IPS-20b (cell line): ENCODE measurements around the gene PLEKHM2.

ENCODE experiments used
- H3K27ac ChIP-seq: one replicate; pipeline ENCODE4 v1.5.1; 2013; ENCODE audit warnings: low read length
- H3K27me3 ChIP-seq: 2 replicates; pipeline ENCODE4 v1.6.1; 2013; ENCODE audit warnings: mild to moderate bottlenecking, low read length, inconsistent platforms; ENCODE audit not compliant: insufficient read depth
- H3K36me3 ChIP-seq: 2 replicates; pipeline ENCODE4 v1.6.1; 2013; ENCODE audit warnings: low read depth, mild to moderate bottlenecking, inconsistent platforms, low read length, moderate library complexity; ENCODE audit not compliant: insufficient read depth
- H3K4me1 ChIP-seq: 2 replicates; pipeline ENCODE4 v1.6.1; 2013; ENCODE audit warnings: mild to moderate bottlenecking, control low read depth, inconsistent platforms, low read length, moderate library complexity; ENCODE audit not compliant: insufficient read depth
- H3K4me3 ChIP-seq: 2 replicates; pipeline ENCODE4 v1.5.1; 2013; ENCODE audit warnings: mild to moderate bottlenecking, low read length, inconsistent platforms
- H3K9ac ChIP-seq: 2 replicates; pipeline ENCODE4 v1.6.1; 2013; ENCODE audit warnings: low read depth, mild to moderate bottlenecking, inconsistent platforms, low read length, moderate library complexity
- H3K9me3 ChIP-seq: 2 replicates; pipeline ENCODE4 v1.6.1; 2013; ENCODE audit warnings: mild to moderate bottlenecking, low read depth, low read length, inconsistent platforms; ENCODE audit not compliant: insufficient read depth

Gene PLEKHM2

GRCh38 chr1:15737324-15738319 lies 53.5 kb downstream of the PLEKHM2 start:
- H3K27ac ChIP-seq: no peak overlapping the region
- H3K36me3 ChIP-seq: peaks cover 19% of the 10 kb centered on the region
- no peaks in the 10 kb centered on the region for H3K27me3 ChIP-seq
- H3K4me1 ChIP-seq: no peaks in the 10 kb centered on the region
- H3K9me3 ChIP-seq: no peaks in the 10 kb centered on the region
- no peak overlapping the region for H3K9ac ChIP-seq
- H3K4me3 ChIP-seq: no peak overlapping the region

GRCh38 chr1:15738416-15739113 lies 54.4 kb downstream of the PLEKHM2 start:
- Histone ChIP-seq H3K4me3 (no peak overlapping the region), H3K27ac (no peak overlapping the region), H3K9ac (no peak overlapping the region), H3K27me3 (no peaks in the 10 kb centered on the region), H3K36me3 (peaks cover 9% of the 10 kb centered on the region; the same call in 1 of the 2 replicates), H3K4me1 (no peaks in the 10 kb centered on the region), H3K9me3 (no peaks in the 10 kb centered on the region)

GRCh38 chr1:15739259-15739658 lies 55.1 kb downstream of the PLEKHM2 start:
- H3K9me3 ChIP-seq: no peaks in the 10 kb centered on the region
- H3K9ac ChIP-seq: no peak overlapping the region
- H3K4me1 ChIP-seq: no peaks in the 10 kb centered on the region
- H3K27ac ChIP-seq: no peak overlapping the region
- no peak overlapping the region for H3K4me3 ChIP-seq
- H3K27me3 ChIP-seq: no peaks in the 10 kb centered on the region
- peaks cover 4% of the 10 kb centered on the region; the same call in 1 of the 2 replicates for H3K36me3 ChIP-seq

- no peaks in the 10 kb centered on the region for H3K27me3 ChIP-seq
- no peak overlapping the region for H3K4me3 ChIP-seq
- H3K27ac ChIP-seq: no peak overlapping the region
- no peaks in the 10 kb centered on the region for H3K36me3 ChIP-seq
- H3K9ac ChIP-seq: no peak overlapping the region
- H3K9me3 ChIP-seq: no peaks in the 10 kb centered on the region
- H3K4me1 ChIP-seq: no peaks in the 10 kb centered on the region
These were observed 55.6 kb downstream of the PLEKHM2 start for GRCh38 chr1:15739745-15740144.

GRCh38 chr1:15740924-15741850 lies 57.1 kb downstream of the PLEKHM2 start:
- H3K27me3 ChIP-seq: no peaks in the 10 kb centered on the region
- H3K9ac ChIP-seq: no peak overlapping the region
- H3K27ac ChIP-seq: no peak overlapping the region
- no peak overlapping the region for H3K4me3 ChIP-seq
- no peaks in the 10 kb centered on the region for H3K4me1 ChIP-seq
- H3K36me3 ChIP-seq: no peaks in the 10 kb centered on the region
- H3K9me3 ChIP-seq: no peaks in the 10 kb centered on the region

- no peaks in the 10 kb centered on the region for H3K36me3 ChIP-seq
- no peak within 1 kb of the TSS for H3K27ac ChIP-seq
- H3K27me3 ChIP-seq: no peaks in the 10 kb centered on the region
- no peaks in the 10 kb centered on the region for H3K4me1 ChIP-seq
- peak within 1 kb of the TSS; percentile 45; the same call in 1 of the 2 replicates for H3K4me3 ChIP-seq
- H3K9ac ChIP-seq: no peak within 1 kb of the TSS
- H3K9me3 ChIP-seq: no peaks in the 10 kb centered on the region
These were observed 58.2 kb downstream of the PLEKHM2 start, which contains the start of gene TMEM82 for GRCh38 chr1:15742339-15742801. Gene TMEM82 (plus strand): TSS chr1:15742499. CDS start chr1:15742560, 61 bp downstream.

GRCh38 chr1:15744122-15744679 lies 60.1 kb downstream of the PLEKHM2 start:
- no peaks in the 10 kb centered on the region for H3K36me3 ChIP-seq
- no peaks in the 10 kb centered on the region for H3K27me3 ChIP-seq
- no peak overlapping the region for H3K27ac ChIP-seq
- H3K4me3 ChIP-seq: no peak overlapping the region
- H3K9ac ChIP-seq: no peak overlapping the region
- no peaks in the 10 kb centered on the region for H3K4me1 ChIP-seq
- H3K9me3 ChIP-seq: no peaks in the 10 kb centered on the region

- H3K9me3 ChIP-seq: no peaks in the 10 kb centered on the region
- no peaks in the 10 kb centered on the region for H3K4me1 ChIP-seq
- no peak overlapping the region for H3K27ac ChIP-seq
- no peak overlapping the region for H3K4me3 ChIP-seq
- no peak overlapping the region for H3K9ac ChIP-seq
- H3K27me3 ChIP-seq: no peaks in the 10 kb centered on the region
- no peaks in the 10 kb centered on the region for H3K36me3 ChIP-seq
These were observed 63.3 kb downstream of the PLEKHM2 start for GRCh38 chr1:15747378-15747777.

GRCh38 chr1:15748264-15748663 lies 64.1 kb downstream of the PLEKHM2 start:
- Histone ChIP-seq H3K27ac (no peak overlapping the region), H3K4me3 (no peak overlapping the region), H3K27me3 (no peaks in the 10 kb centered on the region), H3K36me3 (no peaks in the 10 kb centered on the region), H3K9me3 (no peaks in the 10 kb centered on the region), H3K4me1 (no peaks in the 10 kb centered on the region), H3K9ac (no peak overlapping the region)

- Histone ChIP-seq H3K9ac (no peak overlapping the region), H3K36me3 (no peaks in the 10 kb centered on the region), H3K27ac (no peak overlapping the region), H3K27me3 (no peaks in the 10 kb centered on the region), H3K4me3 (no peak overlapping the region), H3K4me1 (no peaks in the 10 kb centered on the region), H3K9me3 (no peaks in the 10 kb centered on the region)
These were observed 64.7 kb downstream of the PLEKHM2 start for GRCh38 chr1:15748690-15749398.
